ENCODE data around the gene GRIA4.
A peak's percentile ranks its signal among the peaks of the same experiment; 100 is the strongest.
"Not testable (repeated sequence)": the region's sequence is repeated elsewhere in the genome, so short reads cannot be mapped to it uniquely, and the experiment has no call there.

The GRIA4 gene

DNA sequence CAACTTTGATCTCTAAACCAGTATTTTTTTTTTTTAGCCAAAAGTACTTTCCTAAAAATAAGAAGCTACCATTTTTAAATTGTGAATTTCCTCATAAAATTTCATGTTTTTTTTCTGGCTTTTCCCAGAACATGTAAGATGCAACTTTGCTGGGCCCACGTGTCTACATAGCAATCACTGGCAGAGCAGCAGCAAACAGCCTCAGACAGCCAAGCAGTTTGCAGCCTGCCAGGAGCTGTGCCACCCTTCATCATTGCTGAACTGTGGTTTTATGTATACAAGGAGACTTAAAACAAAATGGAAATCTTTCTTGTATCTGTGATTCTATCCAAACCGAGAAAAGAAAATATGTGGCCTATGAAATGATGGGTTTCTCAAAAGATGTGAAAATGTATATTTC lies 110.2 kb downstream of the GRIA4 start:
- DNase-seq: no peak

DNA sequence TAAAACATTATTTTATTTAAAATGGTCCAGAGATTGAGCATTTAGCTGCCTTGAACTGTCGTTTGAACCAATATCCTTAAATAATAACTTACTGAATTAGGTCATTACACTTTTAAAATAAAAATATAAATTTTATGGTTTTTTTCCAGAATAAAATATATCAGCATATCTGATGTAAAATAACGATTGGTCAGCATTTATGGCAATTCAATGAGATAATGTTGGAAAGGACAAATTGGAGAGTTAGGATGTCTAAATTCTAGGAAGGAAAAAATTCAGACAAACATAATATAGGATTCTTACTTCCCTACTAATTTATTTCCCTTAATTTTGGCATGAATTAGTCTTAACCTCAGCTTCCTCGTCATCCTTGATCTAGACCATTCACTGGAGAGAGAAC lies 113.4 kb downstream of the GRIA4 start:
- no peak for DNase-seq

DNA sequence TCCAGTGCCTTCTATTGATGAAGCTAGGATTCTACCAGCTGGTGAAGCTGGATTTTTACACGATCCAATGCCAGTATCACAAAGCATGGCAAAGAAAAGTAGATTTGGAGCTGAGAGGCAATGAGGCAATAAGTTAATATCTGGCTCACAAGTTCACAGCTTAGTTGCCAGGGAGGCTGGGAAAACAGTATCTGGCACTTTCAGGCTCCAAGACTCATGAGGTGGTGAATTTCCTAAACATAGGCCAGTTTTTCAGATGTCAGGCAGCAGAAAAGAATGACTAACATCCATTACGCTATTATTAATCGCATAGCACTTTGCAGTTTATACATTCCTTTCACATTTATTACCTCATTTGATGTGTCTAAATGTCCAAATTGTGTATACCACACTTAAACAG lies 122.7 kb downstream of the GRIA4 start:
- no peak for DNase-seq

DNA sequence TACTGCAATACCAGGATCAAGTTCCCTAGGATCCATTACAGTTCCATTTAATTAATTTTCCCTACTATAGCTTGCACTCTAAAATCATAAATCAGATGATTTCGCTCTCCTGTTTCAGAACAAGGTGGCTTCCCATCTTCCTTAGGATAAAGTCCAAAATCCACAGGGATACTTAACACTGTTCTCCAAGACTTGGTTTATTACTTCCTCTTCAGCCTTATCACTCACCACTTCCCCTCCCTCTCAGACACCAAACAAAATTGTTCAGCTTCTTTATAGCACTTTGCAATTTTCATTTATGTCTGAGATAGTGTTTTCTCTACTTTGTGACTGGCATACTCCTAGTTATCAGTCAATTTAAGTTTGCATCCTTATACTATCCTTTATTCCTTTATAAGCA lies 124.6 kb downstream of the GRIA4 start:
- no peak for DNase-seq

DNA sequence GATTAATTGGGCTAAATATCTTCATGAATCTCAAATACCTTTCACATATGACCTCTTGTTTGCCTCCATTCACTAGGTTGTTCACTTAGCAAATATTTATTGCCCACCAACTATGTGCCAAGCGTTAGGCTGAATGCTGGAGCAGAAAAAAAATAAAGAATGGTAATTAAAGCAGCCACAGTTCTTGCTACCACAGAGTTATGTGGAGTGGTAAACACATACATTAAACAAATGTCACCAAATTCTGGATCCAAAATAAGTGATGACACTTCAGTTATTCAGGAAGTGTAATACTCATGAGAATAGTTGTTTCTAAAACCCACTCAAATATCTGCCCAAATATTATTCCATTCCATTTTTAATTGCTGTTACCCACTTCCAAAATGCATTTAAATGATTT lies 128.4 kb downstream of the GRIA4 start:
- no peak for DNase-seq

DNA sequence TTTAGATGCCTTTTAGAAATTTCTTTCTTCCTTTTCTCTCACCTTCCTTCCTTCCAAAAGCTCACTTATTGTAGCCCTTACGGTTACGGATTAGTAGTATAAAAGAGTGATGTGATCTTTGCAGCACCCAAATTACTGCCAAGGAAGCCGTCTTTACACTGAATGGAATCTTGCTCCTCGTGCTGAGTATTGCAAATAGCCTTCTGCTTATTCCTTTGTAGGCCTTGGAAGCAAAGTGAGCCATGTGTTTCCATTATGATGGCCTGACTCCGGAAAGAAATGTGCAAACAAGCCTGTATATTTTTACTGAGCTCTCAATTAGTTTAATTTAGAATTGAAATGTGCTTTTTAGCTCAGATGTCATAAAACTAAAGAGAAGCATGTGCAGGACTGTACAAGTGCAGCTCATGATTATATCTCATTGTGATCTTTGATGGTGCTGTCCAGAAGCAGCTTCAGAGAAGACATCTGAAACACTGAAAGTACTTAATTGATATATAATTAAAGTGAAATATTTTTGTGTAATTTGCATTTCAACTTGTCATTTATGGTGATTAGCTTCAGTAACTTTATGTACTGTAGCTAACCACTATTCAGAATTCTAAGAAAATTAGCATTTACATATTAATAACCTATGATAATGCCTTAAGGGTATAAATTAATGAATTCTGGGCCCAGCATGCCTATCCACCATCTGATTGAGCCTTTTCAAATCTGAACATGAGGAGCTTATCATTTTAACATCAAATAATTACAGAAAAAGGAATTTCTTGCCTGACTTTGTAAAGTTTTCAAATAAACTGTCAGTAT lies 129.3 kb downstream of the GRIA4 start:
- no peak for DNase-seq

DNA sequence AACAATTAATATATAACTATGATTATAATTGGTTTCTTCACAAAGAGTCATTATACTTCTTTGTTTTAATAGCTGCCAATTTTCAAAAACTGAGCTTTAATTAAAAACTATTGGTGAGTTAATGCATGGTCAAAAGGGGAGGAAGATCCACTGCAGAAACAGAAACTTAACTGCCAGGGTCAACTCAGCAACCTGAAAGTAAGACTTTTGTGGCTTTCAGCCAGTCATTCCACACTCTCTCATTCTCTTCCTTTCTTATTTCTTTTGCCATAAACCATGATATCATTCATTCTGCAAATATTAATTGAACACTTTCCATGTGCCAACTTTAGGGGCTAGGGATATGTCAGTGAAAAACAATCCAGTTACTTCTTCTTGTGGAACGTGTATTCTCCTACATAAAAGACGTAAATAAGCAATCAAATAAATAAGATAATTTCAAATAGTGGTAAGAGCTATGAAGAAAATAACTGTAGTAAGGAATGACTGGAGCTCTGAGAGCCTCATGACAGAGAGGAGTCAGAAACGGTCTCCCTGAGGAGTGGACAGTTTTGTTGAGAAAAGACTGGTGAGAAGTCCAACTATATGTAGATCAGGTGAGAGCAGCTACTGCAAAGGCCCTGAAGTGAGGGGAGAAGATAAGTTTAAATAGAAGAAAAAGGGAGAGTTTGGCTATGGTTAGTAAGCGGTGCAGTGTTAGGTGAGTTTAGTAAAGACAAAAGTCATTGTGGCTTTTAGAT lies 130.5 kb downstream of the GRIA4 start:
- DNase-seq: no peak

DNA sequence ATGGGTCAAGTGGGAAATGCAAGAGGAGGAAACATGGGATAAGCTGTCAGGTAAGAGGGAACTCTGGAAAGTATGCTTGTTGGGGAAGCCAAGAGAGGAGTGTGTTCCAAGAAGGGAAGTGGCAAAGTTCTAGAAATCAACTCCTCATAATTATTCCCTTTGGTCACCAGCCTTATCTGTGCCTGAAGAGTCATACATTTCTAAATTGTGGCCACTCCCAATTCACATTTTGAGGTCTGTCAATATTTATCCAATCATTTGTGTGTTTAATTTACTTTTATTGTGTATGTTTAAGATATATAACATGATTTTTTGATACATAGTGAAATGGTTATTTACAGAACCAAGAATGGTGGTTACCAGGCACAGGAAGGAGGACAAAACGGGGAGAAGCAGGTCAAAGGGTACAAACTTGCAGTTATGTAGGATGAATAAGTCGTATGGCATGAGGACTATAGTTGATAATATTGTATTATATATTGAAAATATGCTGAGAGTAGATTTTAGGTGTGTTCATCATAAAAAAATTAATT lies 131.7 kb downstream of the GRIA4 start:
- DNase-seq: no peak

DNA sequence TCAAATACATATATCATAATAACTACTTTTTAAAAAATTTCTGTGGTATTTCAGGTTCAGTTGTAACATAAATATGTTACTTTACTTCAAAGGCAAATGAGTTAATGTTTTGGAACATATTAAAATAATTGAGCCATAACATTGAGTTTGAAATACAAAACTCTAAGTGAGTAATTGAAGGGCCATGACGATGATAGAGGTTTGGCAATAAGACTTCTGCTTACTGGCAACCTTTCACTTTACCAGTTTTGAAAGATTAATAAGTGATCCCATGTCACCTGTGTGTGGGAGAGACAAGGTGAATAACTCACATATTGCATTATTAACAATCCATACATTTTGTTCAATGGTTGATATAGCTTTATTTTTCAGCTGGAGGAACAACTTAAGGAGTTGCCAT lies 144.4 kb downstream of the GRIA4 start:
- DNase-seq: no peak

DNA sequence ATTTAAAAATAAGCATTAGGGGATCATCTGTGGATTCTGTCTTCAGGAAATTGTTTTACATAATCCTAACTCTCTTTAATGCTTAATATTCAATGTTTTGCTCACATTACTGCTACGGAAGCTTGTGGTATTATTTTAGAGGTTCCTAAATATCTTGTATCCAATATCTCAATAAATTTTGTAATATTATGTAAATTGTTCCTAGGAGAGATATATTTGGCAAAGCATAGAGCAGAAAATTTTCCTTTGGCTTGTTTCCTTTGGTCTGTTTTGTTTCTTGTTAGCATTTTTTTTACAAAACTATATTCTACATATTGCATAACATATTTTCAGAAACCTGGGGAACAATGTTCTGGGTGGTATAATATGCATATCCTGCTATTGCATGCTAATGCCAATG lies 144.8 kb downstream of the GRIA4 start:
- DNase-seq: no peak

DNA sequence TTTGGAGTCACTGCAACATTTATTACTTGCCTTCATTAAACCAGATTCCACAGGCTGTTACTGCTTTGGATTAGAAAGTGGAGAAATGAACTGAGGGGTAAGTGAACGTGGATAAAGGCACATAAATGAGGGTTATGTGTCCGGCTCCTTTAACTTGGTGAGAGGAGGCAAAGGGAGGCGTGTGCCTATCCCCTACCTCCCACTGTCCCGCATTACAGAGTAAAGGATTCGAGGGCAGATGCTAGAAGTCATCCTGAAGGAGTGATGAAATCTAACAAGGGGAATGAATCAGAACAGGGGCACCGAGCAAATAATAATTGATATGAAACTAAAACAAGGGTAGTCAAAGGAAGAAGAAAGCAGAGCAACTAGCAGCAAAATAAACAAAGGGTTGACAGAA lies 147.2 kb downstream of the GRIA4 start:
- DNase-seq: no peak

DNA sequence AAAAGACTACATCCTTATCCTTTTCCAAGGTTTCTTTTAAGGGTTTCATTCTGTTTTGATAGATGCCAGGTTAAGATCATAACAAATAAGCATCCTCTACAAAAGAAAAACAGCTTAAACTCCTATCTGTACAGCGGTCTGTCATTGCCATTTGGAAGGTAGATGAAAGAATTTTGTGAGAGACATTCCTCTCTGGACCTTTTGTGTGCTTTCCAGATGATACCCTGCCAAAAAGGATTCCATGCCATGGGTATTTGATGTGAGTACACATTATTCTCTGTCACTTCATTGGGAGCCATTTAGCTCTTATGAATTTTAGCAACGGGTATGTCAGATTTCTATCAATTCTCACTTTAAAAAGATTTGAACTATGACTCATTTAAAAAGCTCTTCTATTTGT lies 153.7 kb downstream of the GRIA4 start:
- no peak for DNase-seq

DNA sequence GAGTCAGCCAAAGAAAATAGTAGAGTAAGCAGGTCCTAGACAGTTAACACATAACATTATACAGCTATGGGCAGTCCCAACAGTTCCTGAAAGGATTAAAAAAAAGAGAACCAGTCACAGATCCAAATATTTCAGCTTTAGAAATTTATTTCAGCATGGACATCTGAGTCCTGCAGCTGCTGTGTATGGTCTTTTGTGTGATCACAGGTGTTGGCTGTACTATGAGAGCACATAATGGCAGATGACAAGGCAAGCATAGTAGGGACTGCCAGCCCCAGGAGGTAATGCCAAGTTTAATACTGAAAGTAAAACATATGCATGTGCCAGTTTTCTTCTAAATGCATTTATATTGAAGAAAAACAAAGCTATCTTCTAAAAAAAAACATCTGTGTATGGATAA lies 158.1 kb downstream of the GRIA4 start:
- DNase-seq: peak; percentile 21

DNA sequence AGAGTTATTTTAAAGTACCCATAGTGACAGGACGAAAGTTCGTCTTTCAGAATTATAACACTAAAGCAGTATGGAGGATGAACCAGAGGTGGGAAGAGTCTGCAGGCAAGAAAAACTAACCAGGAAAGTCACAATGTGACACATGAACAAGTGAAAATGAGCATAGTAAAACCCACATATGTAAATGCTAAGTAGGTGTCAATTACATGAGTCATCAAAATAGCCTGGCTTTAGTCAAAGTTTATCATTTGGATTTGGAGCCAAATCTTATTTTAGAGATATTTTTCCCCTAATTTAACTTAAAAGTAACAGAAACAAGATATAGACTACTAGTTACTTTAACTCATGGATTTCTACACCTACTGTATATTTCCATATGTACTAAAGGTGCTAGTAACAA lies 159.8 kb downstream of the GRIA4 start:
- DNase-seq: no peak

DNA sequence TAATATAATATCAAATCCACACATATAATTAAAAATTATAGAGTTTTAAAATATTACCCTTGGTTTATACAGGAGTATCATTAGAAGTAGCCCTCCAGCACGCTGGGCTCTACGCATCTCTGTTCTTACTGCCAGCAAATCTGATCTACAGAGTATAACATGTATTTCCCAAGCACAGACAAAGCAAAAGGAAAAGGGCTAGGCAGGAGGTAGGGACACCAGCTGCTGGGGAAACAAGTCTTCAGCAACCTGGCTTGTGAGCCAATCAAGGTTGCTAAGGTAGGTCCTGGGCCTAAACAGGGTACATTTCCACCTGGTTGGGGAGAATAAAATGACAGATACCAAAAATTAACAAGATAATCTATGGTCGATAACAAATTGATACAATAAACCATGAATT lies 163.6 kb downstream of the GRIA4 start:
- not testable (repeated sequence) for DNase-seq

DNA sequence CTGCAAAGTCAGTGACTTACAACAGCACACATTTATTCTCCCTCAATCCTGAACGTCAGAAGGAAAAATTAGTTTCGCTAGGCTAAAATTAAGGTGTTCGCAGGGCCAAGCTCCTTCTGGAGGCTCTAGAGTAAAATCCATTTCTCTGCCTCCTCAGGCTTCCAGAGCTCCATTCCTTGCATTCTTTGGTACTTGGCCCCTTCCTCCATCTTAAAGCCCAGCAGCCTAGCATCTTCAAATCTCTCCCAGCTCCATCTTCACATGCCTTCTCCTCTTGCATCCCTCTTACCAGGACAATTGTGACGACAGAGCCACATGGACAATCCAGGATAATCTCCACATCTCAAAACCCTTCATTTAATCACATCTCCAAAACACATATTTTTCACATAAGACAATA lies 165.0 kb downstream of the GRIA4 start:
- no peak for DNase-seq

DNA sequence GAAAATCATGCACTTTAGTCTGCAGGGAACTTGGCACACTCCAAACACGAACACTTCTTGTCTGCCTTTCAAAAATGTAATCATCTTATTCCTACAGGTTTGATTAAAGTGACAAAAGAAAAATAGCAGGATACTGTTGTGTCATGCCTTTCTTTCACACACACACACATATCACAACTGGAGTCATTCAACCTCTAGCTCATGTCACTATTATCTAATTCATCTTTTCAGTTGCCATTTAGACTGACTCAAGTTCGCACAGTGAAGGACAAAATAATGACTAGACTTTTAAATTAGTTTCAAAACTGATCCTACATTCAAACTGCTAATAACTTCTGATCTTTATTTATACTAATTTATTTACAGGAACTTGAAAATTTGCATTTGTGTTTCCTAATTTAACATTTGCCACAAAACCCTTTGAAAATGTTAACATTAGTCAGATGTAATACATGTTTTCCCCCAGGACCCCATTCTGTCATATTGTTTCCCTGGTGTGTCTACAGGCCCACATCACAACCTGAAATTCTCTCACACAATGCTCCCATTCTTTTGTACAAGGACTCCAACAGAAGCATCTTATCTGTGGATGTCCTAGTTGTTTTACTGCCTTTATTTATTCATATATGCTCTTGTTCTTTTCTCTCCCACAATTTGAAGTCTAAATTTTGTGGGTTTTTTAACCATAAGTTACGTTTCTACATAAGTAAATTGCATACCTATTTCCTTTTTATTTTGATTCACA lies 171.1 kb downstream of the GRIA4 start:
- no peak for DNase-seq

DNA sequence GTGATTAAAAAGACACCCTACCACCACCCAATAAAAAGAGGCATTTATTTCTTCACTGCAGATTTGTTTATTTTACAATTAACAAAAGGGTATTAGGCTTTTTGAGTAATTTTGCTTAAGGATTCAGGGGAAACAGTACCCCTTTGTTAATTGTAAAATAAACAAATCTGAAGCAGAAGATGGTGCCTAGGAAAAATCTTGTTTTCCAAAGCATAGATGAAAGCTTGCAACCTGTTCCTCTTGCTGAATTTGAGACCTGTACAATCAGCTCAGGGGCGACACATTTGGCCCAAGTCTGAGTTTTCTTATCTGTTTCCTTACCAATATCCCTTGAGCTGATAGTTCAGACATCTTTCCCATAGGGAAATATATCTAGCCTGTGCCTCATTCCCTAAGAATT lies 171.9 kb downstream of the GRIA4 start:
- no peak for DNase-seq

DNA sequence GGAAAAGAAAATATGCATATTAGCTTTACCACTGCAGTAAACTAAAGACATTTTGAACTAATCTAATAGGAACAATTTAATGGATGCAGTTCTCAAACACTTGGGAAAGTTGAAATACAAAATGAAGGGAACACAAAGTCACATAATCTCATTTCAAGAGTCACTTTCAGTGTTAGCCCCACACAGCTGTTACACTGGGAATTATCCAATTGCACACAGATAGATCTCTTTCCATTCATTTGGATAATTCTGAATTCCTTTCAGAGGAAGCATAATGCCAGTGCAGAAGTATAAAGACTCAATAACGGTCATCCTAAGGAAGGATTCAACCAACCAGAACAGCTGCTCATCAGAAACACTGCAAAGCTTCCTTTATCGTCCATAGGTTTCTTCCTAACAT lies 173.3 kb downstream of the GRIA4 start:
- no peak for DNase-seq

DNA sequence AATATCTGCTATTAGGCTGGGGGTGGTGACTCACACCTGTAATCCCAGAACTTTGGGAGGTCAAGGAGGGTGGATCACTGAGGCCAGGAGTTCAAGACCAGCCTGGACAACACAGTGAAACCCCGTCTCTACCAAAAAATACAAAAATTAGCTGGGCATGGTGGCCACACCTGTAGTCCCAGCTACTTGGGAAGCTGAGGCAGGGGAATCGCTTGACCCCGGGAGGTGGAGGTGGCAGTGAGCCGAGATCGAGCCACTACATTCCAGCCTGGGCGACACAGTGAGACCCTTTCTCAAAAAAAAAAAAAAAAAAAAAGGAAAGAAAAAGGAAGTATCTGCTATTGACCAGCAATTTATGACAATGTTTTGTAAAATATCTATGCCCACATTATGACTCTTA lies 176.0 kb downstream of the GRIA4 start:
- DNase-seq: not testable (repeated sequence)

DNA sequence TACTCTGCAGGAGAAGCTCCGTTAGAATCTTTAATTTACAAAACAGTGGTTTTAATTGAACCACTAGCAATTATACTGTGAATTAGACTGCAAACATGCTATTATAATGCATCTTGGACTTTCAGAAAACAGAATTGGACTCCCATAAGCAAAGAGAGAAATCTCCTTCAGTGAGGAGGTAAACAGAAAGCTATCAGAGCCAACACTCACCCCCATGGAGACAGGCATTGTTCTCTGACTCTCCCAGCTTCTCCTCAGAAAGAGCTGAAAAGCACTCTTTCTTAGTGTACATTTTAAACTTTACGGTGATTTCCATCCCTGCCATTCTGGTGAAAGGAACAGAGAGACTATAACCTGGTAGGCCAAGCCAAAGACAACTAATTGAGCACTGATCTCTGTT lies 176.9 kb downstream of the GRIA4 start:
- DNase-seq: no peak

DNA sequence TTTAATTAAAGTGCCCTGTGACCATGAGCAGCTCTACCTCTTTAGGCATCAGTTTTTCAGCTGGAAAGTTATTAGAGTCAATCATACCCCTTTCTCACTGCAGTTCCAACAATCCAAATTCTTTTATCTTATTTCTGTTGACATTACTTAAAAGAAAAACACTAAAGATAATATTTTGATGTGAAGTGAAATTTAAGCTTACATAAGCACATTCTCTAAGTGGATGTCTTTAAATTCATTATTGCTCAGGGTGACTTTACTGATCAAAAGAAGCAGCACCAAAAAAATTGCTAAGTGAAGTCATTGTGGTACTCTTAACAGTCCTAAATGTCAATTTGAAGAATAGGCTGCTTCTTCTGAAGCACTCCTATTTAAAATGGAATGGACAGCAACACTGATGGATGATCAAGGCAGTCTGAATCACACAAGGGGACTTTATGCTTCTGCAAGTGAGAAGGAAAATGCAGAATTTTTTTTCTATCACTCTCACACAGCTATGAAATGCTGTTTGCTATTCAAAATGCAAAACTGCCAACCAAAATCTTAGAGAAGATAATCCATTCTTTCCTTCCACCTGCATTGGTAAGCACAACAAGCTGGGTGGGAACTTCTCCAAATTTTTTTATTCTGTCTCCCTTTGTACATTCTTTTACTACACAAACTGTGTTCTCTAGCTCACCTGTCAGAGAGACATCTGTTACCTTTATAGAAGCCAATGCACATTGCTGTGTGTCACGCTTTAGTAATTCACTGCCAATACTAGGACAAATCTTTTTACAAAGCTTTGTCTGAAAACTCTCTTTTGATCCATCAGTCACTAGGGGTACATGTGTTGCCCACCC lies 179.9 kb downstream of the GRIA4 start:
- DNase-seq: no peak

DNA sequence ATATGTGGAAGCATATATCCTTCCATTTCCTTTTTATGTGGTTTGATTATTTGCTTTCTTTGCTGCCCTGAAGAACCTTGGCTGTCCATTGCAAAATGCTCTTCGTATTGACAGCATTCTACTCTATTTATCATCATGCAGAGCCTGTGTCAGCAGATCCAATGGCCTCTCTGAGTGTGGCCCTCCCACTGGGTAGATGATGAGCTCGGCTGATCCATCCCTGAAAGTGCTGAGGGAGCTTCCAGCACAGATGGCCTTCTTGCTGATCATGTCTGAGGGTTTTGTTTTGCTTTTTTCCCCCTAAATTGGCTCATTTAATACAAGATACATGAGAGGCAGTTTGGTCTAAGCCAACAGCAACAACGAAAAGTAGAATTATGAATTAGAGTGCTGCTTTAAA lies 181.0 kb downstream of the GRIA4 start:
- DNase-seq: no peak
